Subcutaneous adipose tissue (tissue), 4 donors: ENCODE results near the gene LRRC72. TPM values are rescaled to one million over a fixed set of nuclear protein-coding genes. Genes with fewer than 3 reads are reported as not detected.

ENCODE experiments used
- total RNA-seq, 4 donors: library from RNA; depleted of rRNA; stranded (reverse); fragments of >200 nt; gene quantifications; one replicate each; pipeline ENCODE4 v1.1.0, GENCODE V29; 2016
- TF ChIP-seq, protein P1 (sequence below): fragments of 450-650 bp; IDR thresholded peaks from one replicate; pipeline ENCODE4 v1.5.1; 2016; ENCODE audit warnings: low read depth, mild to moderate bottlenecking, control low read depth, antibody characterized with exemption, moderate library complexity

The LRRC72 gene
- total RNA-seq, 4 donors from 2014 or later = not detected

DNA sequence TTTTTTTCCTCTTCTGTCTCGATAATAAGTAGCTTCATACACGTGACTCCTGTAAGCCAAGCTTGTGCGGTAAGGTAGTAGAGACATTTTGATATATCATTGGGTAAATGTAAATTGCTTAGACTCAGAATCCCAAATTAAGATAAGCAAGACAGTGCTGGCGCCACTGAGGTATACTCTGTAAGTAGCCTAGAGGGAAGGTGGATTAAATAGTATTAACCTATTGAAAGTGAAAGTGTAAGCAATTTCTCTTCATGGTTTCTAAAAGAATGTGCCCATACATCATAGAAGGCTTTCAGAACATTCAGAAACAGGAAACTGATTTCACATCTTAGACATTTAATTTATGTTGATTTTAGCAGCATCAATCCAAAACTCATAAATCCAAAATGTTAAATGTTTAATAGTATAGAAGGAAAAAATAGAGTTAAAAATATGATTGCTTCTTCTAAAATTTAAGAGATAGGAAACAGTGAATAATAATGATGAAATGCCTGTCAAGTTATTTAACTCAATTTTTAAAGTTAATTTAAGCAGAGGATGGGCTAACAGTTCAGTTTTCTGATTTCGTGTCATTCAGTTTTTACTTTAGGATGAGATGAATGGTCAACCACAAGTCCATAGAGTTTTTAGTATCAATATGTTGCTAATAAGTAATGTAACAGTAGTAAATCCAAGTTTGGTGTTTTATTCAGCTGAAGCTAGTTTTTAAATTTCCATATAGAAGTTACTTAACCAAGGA is 36.8 kb downstream of the LRRC72 start:
- TF ChIP-seq, protein P1, sequence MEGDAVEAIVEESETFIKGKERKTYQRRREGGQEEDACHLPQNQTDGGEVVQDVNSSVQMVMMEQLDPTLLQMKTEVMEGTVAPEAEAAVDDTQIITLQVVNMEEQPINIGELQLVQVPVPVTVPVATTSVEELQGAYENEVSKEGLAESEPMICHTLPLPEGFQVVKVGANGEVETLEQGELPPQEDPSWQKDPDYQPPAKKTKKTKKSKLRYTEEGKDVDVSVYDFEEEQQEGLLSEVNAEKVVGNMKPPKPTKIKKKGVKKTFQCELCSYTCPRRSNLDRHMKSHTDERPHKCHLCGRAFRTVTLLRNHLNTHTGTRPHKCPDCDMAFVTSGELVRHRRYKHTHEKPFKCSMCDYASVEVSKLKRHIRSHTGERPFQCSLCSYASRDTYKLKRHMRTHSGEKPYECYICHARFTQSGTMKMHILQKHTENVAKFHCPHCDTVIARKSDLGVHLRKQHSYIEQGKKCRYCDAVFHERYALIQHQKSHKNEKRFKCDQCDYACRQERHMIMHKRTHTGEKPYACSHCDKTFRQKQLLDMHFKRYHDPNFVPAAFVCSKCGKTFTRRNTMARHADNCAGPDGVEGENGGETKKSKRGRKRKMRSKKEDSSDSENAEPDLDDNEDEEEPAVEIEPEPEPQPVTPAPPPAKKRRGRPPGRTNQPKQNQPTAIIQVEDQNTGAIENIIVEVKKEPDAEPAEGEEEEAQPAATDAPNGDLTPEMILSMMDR = no peak

DNA sequence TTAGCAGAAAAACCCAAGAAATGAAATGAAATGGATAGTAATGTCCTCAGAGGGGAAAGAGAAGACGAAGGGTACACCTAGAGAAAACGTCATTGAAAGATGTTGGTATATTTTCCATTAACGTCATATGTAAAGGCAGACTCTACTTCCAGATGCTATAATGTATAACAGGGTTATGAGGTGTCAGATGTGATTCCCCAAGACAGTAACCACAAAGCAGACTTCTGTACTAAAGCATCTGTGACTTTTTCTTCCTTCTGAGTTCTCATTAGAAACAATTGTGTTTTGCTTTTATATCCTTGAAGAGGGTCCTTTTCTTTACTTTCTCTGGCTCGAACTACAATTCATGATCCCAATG is 37.4 kb downstream of the LRRC72 start:
- TF ChIP-seq, protein P1 = no peak

GRCh38 chr7:16564909-16565426 is 38.3 kb downstream of the LRRC72 start:
- TF ChIP-seq, protein P1 = no peak

GRCh38 chr7:16571941-16572340 is 45.3 kb downstream of the LRRC72 start:
- TF ChIP-seq, protein P1 = no peak

GRCh38 chr7:16579216-16579615 is 52.6 kb downstream of the LRRC72 start:
- TF ChIP-seq, protein P1 = no peak

DNA sequence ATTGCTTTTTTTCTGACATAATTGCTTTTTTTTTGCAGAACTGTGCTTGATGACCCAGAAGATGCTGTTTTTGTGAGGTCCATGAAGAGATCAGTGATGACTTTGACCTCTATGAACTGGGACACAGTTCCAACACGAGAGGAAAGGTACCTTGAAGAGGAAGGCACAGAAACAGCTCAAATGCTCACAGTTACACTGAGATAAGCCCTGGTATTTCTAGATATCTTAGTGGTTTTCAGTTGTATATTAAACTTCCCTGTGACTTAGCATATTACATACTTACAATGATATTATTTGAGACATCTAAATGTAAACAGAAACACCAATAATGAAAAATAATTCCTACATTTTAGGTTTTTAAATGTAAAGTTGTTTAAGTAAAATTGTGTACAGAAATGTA is 54.7 kb downstream of the LRRC72 start:
- TF ChIP-seq, protein P1 = no peak

DNA sequence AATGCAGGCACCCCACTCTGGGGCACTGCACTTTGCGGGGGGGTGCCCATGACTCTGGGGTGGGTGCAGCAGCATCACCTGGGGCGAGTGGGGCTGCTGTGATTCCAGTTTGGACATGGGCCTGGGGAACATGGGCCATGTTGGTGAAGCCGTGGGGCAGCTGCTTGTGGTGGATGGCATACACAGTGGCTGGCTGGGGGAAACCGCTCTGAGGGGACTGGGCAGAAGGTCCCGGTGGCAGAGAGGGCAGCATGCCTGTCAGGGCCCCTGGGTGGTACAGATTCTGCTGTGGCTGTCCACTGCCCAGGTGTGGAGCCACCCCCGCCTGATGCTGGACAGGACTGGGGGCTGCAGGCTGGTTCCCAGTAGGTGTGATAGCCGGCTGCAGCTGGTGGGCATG is 57.2 kb downstream of the LRRC72 start:
- TF ChIP-seq, protein P1 = no peak
